IMR-90 (cell line): ENCODE data around the gene UNC79. TPM values are rescaled to one million over a fixed set of nuclear protein-coding genes. Genes with fewer than 3 reads are reported as not detected.

ENCODE experiments used
- ATAC-seq: fragments of 200-7000 bp; cut with Tn5 transposase; 2 replicates; pipeline ENCODE4 v1.9.1; 2020; ENCODE audit warnings: low read depth, mild to moderate bottlenecking, moderate library complexity
- BruUV-seq: library from RNA; stranded (reverse); fragments of 400-500 nt; replicated peaks from 2 replicates; lab custom pipeline; 2021; lab: Mats Ljungman, UMichigan
- CTCF ChIA-PET: fragments of 300-600 bp; formaldehyde crosslinking; extraction: SDS; loops from one replicate; lab custom pipeline; 2021; ENCODE audit warnings: antibody characterized with exemption; lab: Yijun Ruan, JAX
- POLR2A ChIA-PET: fragments of 300-600 bp; sonication (Branson Sonifier 250); formaldehyde crosslinking; loops from one replicate; lab custom pipeline; 2022; ENCODE audit warnings: antibody characterized with exemption; ENCODE audit not compliant: unreplicated experiment; lab: Charles Lee
- DNase-seq: peaks from one replicate; pipeline ENCODE4 v3.0.0; 2013
- H2AFZ ChIP-seq: replicated peaks from 2 replicates; pipeline ENCODE3; 2013; ENCODE audit warnings: low read length, mild to moderate bottlenecking; ENCODE audit not compliant: poor library complexity
- H2AK5ac ChIP-seq: 2 replicates; pipeline ENCODE4 v1.6.1; 2013; ENCODE audit warnings: low read depth, low read length, inconsistent platforms
- H2AK9ac ChIP-seq: replicated peaks from 2 replicates; pipeline ENCODE3; 2013; ENCODE audit warnings: mild to moderate bottlenecking, low read depth, low read length, moderate library complexity; ENCODE audit not compliant: poor library complexity
- H2BK120ac ChIP-seq: 2 replicates; pipeline ENCODE4 v1.6.1; 2013; ENCODE audit warnings: low read depth, low read length, inconsistent platforms
- H2BK15ac ChIP-seq: 3 replicates; pipeline ENCODE4 v1.6.1; 2013; ENCODE audit warnings: low read depth, low read length, inconsistent platforms
- H2BK20ac ChIP-seq: 2 replicates; pipeline ENCODE4 v1.6.1; 2013; ENCODE audit warnings: low read depth, mild to moderate bottlenecking, inconsistent platforms, low read length, moderate library complexity
- H2BK5ac ChIP-seq: 2 replicates; pipeline ENCODE4 v1.6.1; 2013; ENCODE audit warnings: mild to moderate bottlenecking, low read depth, low read length, inconsistent platforms; ENCODE audit not compliant: poor library complexity, severe bottlenecking
- H3K14ac ChIP-seq: replicated peaks from 2 replicates; pipeline ENCODE4 v1.6.1; 2013; ENCODE audit warnings: low read depth, low read length, inconsistent platforms
- H3K18ac ChIP-seq: 2 replicates; pipeline ENCODE4 v1.6.1; 2013; ENCODE audit warnings: low read depth, low read length, control low read depth
- H3K23ac ChIP-seq: 2 replicates; pipeline ENCODE4 v1.6.1; 2013; ENCODE audit warnings: low read depth, low read length, inconsistent platforms
- H3K27ac ChIP-seq: 2 replicates; pipeline ENCODE4 v1.5.1; 2013; ENCODE audit warnings: mild to moderate bottlenecking, control low read depth, low read length; ENCODE audit not compliant: insufficient read depth
- H3K27me3 ChIP-seq: 2 replicates; pipeline ENCODE4 v1.6.1; 2013; ENCODE audit warnings: low read length; ENCODE audit not compliant: control insufficient read depth, insufficient read depth
- H3K36me3 ChIP-seq: 2 replicates; pipeline ENCODE4 v1.6.1; 2013; ENCODE audit warnings: low read length, mixed read lengths; ENCODE audit not compliant: control insufficient read depth, insufficient read depth
- H3K4ac ChIP-seq: 2 replicates; pipeline ENCODE4 v1.6.1; 2013; ENCODE audit warnings: low read depth, low read length, inconsistent platforms
- H3K4me1 ChIP-seq: 2 replicates; pipeline ENCODE4 v1.6.1; 2013; ENCODE audit warnings: low read length, mixed read lengths; ENCODE audit not compliant: control insufficient read depth, insufficient read depth
- H3K4me2 ChIP-seq: 2 replicates; pipeline ENCODE4 v1.6.1; 2013; ENCODE audit warnings: low read depth, mild to moderate bottlenecking, control low read depth, low read length, moderate library complexity
- H3K4me3 ChIP-seq: 2 replicates; pipeline ENCODE4 v1.5.1; 2013; ENCODE audit warnings: low read depth, mild to moderate bottlenecking, control low read depth, low read length, moderate library complexity; ENCODE audit not compliant: insufficient read depth
- H3K56ac ChIP-seq: 2 replicates; pipeline ENCODE4 v1.6.1; 2013; ENCODE audit warnings: low read length, inconsistent platforms; ENCODE audit not compliant: insufficient read depth; ENCODE audit errors: extremely low read depth
- H3K79me1 ChIP-seq, 2 experiments: 2 replicates each; pipeline ENCODE4 v1.6.1; 2013; ENCODE audit warnings: low read length in 2 of 2, inconsistent platforms in 1 of 2, low read depth in 1 of 2
- H3K9ac ChIP-seq: 2 replicates; pipeline ENCODE4 v1.6.1; 2013; ENCODE audit warnings: low read depth, low read length, control low read depth
- H3K9me1 ChIP-seq: 2 replicates; pipeline ENCODE4 v1.6.1; 2013; ENCODE audit warnings: low read length, inconsistent platforms; ENCODE audit not compliant: insufficient read depth
- H3K9me3 ChIP-seq: 2 replicates; pipeline ENCODE4 v1.6.1; 2013; ENCODE audit warnings: low read length; ENCODE audit not compliant: control insufficient read depth, insufficient read depth
- H4K20me1 ChIP-seq: 2 replicates; pipeline ENCODE4 v1.6.1; 2013; ENCODE audit warnings: low read length, inconsistent platforms; ENCODE audit not compliant: insufficient read depth
- H4K5ac ChIP-seq: 2 replicates; pipeline ENCODE4 v1.6.1; 2013; ENCODE audit warnings: mild to moderate bottlenecking, low read depth, low read length, control low read depth
- H4K8ac ChIP-seq, 2 experiments: 2 replicates each; pipeline ENCODE4 v1.6.1; 2013; ENCODE audit warnings: low read depth in 2 of 2, low read length in 2 of 2, control low read depth in 1 of 2, inconsistent platforms in 1 of 2
- H4K91ac ChIP-seq: 2 replicates; pipeline ENCODE4 v1.6.1; 2013; ENCODE audit warnings: low read depth, low read length, inconsistent platforms; ENCODE audit not compliant: insufficient read depth
- BHLHE40 ChIP-seq: fragments of 150-350 bp; IDR thresholded peaks from 2 replicates; pipeline ENCODE4 v1.6.1; 2016; ENCODE audit warnings: mild to moderate bottlenecking, low read depth, low read length
- CEBPB ChIP-seq: IDR thresholded peaks from 2 replicates; pipeline ENCODE4 v1.6.1; 2012; ENCODE audit warnings: low read depth, low read length, improper control_type of control experiment
- CTCF ChIP-seq: conservative IDR thresholded peaks from 2 replicates; pipeline ENCODE4 v1.5.1; 2012; ENCODE audit warnings: mild to moderate bottlenecking, low read depth, low read length, improper control_type of control experiment
- FOS ChIP-seq: fragments of 150-350 bp; IDR thresholded peaks from 2 replicates; pipeline ENCODE4 v1.6.1; 2016; ENCODE audit warnings: low read depth, low read length
- MAFK ChIP-seq: IDR thresholded peaks from 2 replicates; pipeline ENCODE4 v1.6.1; 2012; ENCODE audit warnings: low read depth, low read length, improper control_type of control experiment
- MAZ ChIP-seq: IDR thresholded peaks from 2 replicates; pipeline ENCODE4 v1.6.1; 2012; ENCODE audit warnings: low read depth, mild to moderate bottlenecking, low read length, improper control_type of control experiment, moderate library complexity, borderline replicate concordance
- MXI1 ChIP-seq: IDR thresholded peaks from 2 replicates; pipeline ENCODE4 v1.6.1; 2012; ENCODE audit warnings: low read depth, mild to moderate bottlenecking, low read length, moderate library complexity, borderline replicate concordance
- NFE2L2 ChIP-seq: fragments of 150-350 bp; IDR thresholded peaks from 2 replicates; pipeline ENCODE4 v1.6.1; 2016; ENCODE audit warnings: low read depth, mild to moderate bottlenecking, low read length
- RAD21 ChIP-seq: IDR thresholded peaks from 2 replicates; pipeline ENCODE4 v1.6.1; 2012; ENCODE audit warnings: low read length, improper control_type of control experiment
- SMC3 ChIP-seq: fragments of 150-350 bp; IDR thresholded peaks from 2 replicates; pipeline ENCODE4 v1.6.1; 2016; ENCODE audit warnings: low read depth, mild to moderate bottlenecking, antibody characterized with exemption, low read length, moderate library complexity
- USF2 ChIP-seq: fragments of 150-350 bp; IDR thresholded peaks from 2 replicates; pipeline ENCODE4 v1.6.1; 2017; ENCODE audit warnings: mild to moderate bottlenecking, antibody characterized with exemption, low read length, low read depth
- WGBS, 2 experiments: methylation state at CpG; one replicate each; pipeline versions ENCODE4 v1.1.5 to v1.1.7; 2013; ENCODE audit warnings: missing lambda C conversion rate in 2 of 2; ENCODE audit not compliant: insufficient read length in 1 of 2; ENCODE audit errors: extremely low coverage in 2 of 2; 5-methylcytosine and 5-hydroxymethylcytosine counted together
- dilution Hi-C: fragments of 300-500 bp; cut with HindIII; formaldehyde crosslinking; loops from one replicate; pipeline ENCODE4 v1.14.3; 2018; ENCODE audit warnings: low sequenced_read_pairs; ENCODE audit not compliant: unreplicated experiment
- in situ Hi-C: fragments of 300-500 bp; cut with MboI; formaldehyde crosslinking; loops from 3 replicates; pipeline ENCODE4 v1.14.3; 2019; ENCODE audit warnings: low sequenced_read_pairs, inconsistent platforms, mixed read lengths
- intact Hi-C: fragments of 100-400 bp; cut with micrococcal nuclease; formaldehyde crosslinking; loops from 2 replicates; pipeline ENCODE4 v1.10.0; 2022
- polyA plus RNA-seq, 3 experiments: library from polyadenylated mRNA; depleted of rRNA; stranded (reverse); fragments of >200 nt; gene quantifications; 2 replicates each; pipeline ENCODE4 v1.2.3, GENCODE V29; 2012; ENCODE audit warnings: low replicate concordance in 1 of 3
- total RNA-seq: library from RNA; depleted of rRNA; stranded (reverse); fragments of >200 nt; gene quantifications from 2 replicates; pipeline ENCODE4 v1.2.3, GENCODE V29; 2012

The UNC79 gene
- total and polyA plus RNA-seq, 2 of the 4 experiments (the other 2 are of a cell fraction) = under 0.01 TPM

- no peak overlapping the region for H3K14ac ChIP-seq
- ChIA-PET CTCF (no interaction called here), POLR2A (no interaction called here)
- no peak overlapping the region for H4K91ac ChIP-seq
- BruUV-seq = no TSS peak
- H3K4ac ChIP-seq = no peak overlapping the region
- ATAC-seq = no peak
- no peak overlapping the region for H2BK120ac ChIP-seq
- H3K23ac ChIP-seq = no peak overlapping the region
- H3K27ac ChIP-seq = no peak overlapping the region
- no peak overlapping the region for H3K9ac ChIP-seq
- no peak for TF ChIP-seq USF2
- no peak for TF ChIP-seq MXI1
- no peak for TF ChIP-seq RAD21
- TF ChIP-seq BHLHE40 = no peak
- no peak for TF ChIP-seq CTCF
- no peak for TF ChIP-seq CEBPB
- no peak for TF ChIP-seq MAZ
- TF ChIP-seq FOS = no peak
- TF ChIP-seq MAFK = no peak
- no peak for TF ChIP-seq SMC3
- no peak for TF ChIP-seq NFE2L2
- H2BK5ac ChIP-seq = no peak overlapping the region
- H2AK9ac ChIP-seq = no peak overlapping the region
- H4K8ac ChIP-seq = no peak overlapping the region
- WGBS, 2 experiments = 58% methylated on average over 2 of the region's 8 CpGs; no CpG with 5 or more reads in 1 of the 2 experiments
- no peak overlapping the region for H3K18ac ChIP-seq
- no peak overlapping the region for H4K5ac ChIP-seq
- H3K4me3 ChIP-seq = no peak overlapping the region
- H3K9me1 ChIP-seq = no peaks in the 10 kb centered on the region
- H3K79me1 ChIP-seq = no peaks in the 10 kb centered on the region
- no peak overlapping the region for H2AK5ac ChIP-seq
- in situ Hi-C loops (no loop called here), intact Hi-C loops (no loop called here), dilution Hi-C loops (no loop called here)
- peaks cover 7% of the 10 kb centered on the region for H3K9me3 ChIP-seq
- no peaks in the 10 kb centered on the region for H3K27me3 ChIP-seq
- no peak overlapping the region for H2AFZ ChIP-seq
- no peaks in the 10 kb centered on the region for H3K4me1 ChIP-seq
- H2BK20ac ChIP-seq = no peak overlapping the region
- H2BK15ac ChIP-seq = no peak overlapping the region
- no peaks in the 10 kb centered on the region for H4K20me1 ChIP-seq
- H3K4me2 ChIP-seq = no peak overlapping the region
- H3K56ac ChIP-seq = no peak overlapping the region
- no peaks in the 10 kb centered on the region for H3K36me3 ChIP-seq
- no peak for DNase-seq
Measured at GRCh38 chr14:93753647-93754046, 322.9 kb downstream of the UNC79 start.
